WTC11 (cell line): ENCODE measurements around the gene SMPDL3A.

Experiments used
- ESRRA ChIP-seq: sonication (generic); formaldehyde crosslinking; IDR thresholded peaks from 2 replicates; pipeline ENCODE4 v1.8.1; 2022; ENCODE audit warnings: mild to moderate bottlenecking, missing genetic modification reagents, borderline replicate concordance
- ETV6 ChIP-seq: sonication (generic); formaldehyde crosslinking; IDR thresholded peaks from 2 replicates; pipeline ENCODE4 v1.8.1; 2022; ENCODE audit warnings: mild to moderate bottlenecking, missing genetic modification reagents
- NFYB ChIP-seq: sonication (generic); formaldehyde crosslinking; conservative IDR thresholded peaks from 2 replicates; pipeline ENCODE4 v1.8.0; 2022; ENCODE audit warnings: low read depth, missing genetic modification reagents
- RELA ChIP-seq: sonication (generic); formaldehyde crosslinking; IDR thresholded peaks from 2 replicates; pipeline ENCODE4 v1.8.1; 2022; ENCODE audit warnings: missing genetic modification reagents, mild to moderate bottlenecking, borderline replicate concordance
- TF ChIP-seq, protein P1 (sequence below): fragments of 200-600 bp; IDR thresholded peaks from 2 replicates; pipeline ENCODE4 v1.8.0; 2022; ENCODE audit warnings: antibody characterized with exemption
- TF ChIP-seq, protein P2 (sequence below): sonication (generic); formaldehyde crosslinking; IDR thresholded peaks from 2 replicates; pipeline ENCODE4 v1.8.1; 2022; ENCODE audit warnings: low read depth, missing genetic modification reagents, borderline replicate concordance
- TF ChIP-seq, protein P3 (sequence below): sonication (generic); formaldehyde crosslinking; conservative IDR thresholded peaks from 2 replicates; pipeline ENCODE4 v1.8.1; 2022; ENCODE audit warnings: mild to moderate bottlenecking, missing genetic modification reagents
- TF ChIP-seq, protein P4 (sequence below): sonication (generic); formaldehyde crosslinking; IDR thresholded peaks from 2 replicates; pipeline ENCODE4 v1.8.1; 2023; ENCODE audit warnings: mild to moderate bottlenecking, missing genetic modification reagents

DNA sequence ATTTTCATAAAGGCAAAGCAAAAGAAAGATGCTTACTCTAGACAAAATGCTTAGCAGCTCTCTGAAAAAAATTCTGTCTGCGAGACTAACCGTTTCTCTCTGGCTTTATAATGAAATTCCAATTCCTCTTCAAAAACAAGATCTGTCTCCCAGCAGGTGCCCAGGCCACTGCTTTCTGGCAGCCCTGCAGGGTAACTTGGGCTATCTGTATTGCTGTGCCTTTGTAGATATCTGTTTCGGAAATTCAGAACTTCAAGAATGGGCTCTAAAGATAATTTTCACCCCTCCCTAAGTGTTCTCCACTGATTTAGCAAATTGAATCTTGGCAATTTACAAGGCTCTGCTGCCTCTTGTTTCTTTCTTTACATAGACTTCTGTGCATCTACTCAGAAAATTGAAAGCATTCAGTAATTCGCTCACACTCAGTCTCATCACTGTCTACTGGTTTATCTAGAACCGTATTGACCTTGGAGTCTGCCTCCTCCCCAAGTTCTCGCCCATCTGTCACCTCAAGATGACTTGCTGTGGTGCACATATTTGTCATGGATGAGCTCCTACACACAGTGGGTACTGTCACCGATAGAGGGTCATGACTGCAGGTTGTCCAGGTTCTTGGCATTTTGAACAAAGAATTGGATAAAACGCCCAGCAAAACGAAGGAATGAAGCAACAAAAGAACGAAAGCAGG is 35.9 kb upstream of the SMPDL3A start:
- TF ChIP-seq NFYB (CRISPR knock-in tag) (no peak), RELA (no peak), ETV6 (CRISPR knock-in tag) (no peak), ESRRA (CRISPR knock-in tag) (no peak)
- TF ChIP-seq, protein P1, sequence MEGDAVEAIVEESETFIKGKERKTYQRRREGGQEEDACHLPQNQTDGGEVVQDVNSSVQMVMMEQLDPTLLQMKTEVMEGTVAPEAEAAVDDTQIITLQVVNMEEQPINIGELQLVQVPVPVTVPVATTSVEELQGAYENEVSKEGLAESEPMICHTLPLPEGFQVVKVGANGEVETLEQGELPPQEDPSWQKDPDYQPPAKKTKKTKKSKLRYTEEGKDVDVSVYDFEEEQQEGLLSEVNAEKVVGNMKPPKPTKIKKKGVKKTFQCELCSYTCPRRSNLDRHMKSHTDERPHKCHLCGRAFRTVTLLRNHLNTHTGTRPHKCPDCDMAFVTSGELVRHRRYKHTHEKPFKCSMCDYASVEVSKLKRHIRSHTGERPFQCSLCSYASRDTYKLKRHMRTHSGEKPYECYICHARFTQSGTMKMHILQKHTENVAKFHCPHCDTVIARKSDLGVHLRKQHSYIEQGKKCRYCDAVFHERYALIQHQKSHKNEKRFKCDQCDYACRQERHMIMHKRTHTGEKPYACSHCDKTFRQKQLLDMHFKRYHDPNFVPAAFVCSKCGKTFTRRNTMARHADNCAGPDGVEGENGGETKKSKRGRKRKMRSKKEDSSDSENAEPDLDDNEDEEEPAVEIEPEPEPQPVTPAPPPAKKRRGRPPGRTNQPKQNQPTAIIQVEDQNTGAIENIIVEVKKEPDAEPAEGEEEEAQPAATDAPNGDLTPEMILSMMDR, result no peak
- TF ChIP-seq, protein P2, sequence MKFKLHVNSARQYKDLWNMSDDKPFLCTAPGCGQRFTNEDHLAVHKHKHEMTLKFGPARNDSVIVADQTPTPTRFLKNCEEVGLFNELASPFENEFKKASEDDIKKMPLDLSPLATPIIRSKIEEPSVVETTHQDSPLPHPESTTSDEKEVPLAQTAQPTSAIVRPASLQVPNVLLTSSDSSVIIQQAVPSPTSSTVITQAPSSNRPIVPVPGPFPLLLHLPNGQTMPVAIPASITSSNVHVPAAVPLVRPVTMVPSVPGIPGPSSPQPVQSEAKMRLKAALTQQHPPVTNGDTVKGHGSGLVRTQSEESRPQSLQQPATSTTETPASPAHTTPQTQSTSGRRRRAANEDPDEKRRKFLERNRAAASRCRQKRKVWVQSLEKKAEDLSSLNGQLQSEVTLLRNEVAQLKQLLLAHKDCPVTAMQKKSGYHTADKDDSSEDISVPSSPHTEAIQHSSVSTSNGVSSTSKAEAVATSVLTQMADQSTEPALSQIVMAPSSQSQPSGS (CRISPR knock-in tag), result no peak
- TF ChIP-seq, protein P3, sequence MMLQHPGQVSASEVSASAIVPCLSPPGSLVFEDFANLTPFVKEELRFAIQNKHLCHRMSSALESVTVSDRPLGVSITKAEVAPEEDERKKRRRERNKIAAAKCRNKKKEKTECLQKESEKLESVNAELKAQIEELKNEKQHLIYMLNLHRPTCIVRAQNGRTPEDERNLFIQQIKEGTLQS (CRISPR knock-in tag), result no peak
- TF ChIP-seq, protein P4, sequence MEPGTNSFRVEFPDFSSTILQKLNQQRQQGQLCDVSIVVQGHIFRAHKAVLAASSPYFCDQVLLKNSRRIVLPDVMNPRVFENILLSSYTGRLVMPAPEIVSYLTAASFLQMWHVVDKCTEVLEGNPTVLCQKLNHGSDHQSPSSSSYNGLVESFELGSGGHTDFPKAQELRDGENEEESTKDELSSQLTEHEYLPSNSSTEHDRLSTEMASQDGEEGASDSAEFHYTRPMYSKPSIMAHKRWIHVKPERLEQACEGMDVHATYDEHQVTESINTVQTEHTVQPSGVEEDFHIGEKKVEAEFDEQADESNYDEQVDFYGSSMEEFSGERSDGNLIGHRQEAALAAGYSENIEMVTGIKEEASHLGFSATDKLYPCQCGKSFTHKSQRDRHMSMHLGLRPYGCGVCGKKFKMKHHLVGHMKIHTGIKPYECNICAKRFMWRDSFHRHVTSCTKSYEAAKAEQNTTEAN (CRISPR knock-in tag), result no peak
